HG03175 (cell line): ENCODE results near the gene PDCD1LG2.
A peak's percentile ranks its signal among the peaks of the same experiment; 100 is the strongest.
"Not testable (repeated sequence)": the region's sequence is repeated elsewhere in the genome, so short reads cannot be mapped to it uniquely, and the experiment has no call there.

Experiments used
- ATAC-seq: cut with Tn5 transposase; IDR thresholded peaks from one replicate; pipeline ENCODE4 v1.9.1; 2021; ENCODE audit warnings: mild to moderate bottlenecking, moderate library complexity; ENCODE audit not compliant: unreplicated experiment

Gene PDCD1LG2

GRCh38 chr9:5563417-5563815 lies 53.1 kb downstream of the PDCD1LG2 start:
- ATAC-seq = no peak

DNA sequence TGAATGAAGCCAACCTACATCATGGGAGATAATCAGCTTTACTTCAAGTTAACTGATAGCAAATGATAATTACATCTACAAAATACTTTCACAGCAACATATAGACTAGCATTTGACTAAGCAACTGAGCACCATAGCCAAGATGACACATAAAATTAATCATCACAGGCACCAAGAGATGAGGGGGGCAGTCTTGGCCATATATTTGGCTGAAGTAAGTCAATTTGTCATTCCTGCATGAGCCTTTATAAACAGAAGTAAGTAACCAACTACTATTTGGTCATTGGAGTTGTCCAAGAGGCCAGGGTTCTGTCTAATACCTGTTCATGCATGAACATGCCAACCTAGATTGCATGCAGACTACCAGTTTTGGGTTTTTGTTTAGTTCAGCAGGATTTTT lies 53.6 kb downstream of the PDCD1LG2 start:
- ATAC-seq = no peak

DNA sequence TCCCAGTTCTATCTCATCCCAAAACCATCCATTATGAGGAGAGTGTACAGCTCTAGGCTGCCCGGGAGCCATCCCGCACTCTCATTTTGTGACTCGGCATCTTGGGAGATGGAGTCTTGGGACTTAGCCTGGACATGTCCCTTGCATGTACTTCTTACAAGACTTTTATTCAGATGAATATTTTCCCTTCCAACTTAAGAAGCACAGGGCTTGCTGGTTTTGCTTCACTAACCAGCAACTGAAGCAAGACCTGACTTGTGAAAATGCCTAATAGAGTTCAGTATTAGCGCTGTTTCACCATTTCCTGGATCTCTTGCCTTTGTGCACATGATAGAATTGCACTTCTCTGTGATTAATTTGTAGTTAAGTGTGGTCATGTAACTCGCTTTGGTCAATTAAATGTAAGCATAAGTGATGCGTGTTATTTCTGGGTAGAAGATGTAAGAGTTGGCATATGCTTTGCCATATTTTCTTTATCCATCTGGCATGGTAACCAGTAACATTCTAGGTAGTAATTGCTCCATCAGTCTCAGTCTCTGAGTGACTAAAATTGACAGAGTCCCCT lies 55.8 kb downstream of the PDCD1LG2 start:
- peak; percentile 76 for ATAC-seq

DNA sequence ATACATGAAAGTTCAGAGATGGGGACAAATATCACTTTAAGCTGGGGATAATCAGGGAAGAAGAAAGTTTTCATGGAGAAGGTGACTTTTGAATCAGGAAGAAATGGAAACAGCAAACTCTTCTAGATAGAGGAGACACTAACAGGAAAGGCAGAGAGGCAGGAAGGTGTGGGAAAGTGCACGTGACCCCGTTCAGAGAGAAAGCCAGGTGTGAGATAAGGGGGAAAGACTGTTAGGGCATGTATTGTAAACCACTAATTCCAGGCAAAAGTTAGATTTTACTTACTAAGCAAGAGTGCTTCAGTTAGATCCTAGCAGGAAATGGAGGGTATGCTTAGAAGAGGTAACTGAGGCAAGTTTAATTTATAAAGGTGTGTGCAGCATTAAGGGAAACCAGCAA lies 58.5 kb downstream of the PDCD1LG2 start:
- ATAC-seq = no peak

DNA sequence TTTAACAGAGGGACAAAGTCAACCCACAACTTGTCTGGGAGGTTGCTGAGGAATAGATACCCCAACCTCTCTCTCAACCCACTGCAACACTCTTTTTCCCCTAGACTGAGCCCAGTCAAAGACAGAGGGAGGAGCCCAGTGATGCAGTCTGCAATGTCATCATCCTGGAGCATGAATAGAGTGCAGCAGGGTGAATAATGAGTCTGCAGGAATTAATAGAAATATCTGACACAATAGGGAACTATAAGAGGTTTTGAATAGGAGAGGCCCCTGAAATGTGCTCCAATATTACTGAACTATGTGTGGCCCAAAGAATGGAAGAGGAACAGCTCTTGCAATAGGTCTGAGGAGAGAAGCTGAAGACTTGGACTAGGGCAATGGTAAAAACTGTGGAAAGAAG lies 59.1 kb downstream of the PDCD1LG2 start:
- no peak for ATAC-seq

DNA sequence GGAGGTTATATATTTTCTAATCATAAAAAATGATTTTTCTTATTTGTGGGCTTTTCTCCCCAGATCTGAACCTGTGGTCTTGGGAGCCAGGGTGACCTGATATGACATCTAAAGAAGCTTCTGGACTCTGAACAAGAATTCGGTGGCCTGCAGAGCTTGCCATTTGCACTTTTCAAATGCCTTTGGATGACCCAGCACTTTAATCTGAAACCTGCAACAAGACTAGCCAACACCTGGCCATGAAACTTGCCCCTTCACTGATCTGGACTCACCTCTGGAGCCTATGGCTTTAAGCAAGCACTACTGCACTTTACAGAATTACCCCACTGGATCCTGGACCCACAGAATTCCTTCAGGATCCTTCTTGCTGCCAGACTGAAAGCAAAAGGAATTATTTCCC lies 59.6 kb downstream of the PDCD1LG2 start:
- ATAC-seq = no peak

DNA sequence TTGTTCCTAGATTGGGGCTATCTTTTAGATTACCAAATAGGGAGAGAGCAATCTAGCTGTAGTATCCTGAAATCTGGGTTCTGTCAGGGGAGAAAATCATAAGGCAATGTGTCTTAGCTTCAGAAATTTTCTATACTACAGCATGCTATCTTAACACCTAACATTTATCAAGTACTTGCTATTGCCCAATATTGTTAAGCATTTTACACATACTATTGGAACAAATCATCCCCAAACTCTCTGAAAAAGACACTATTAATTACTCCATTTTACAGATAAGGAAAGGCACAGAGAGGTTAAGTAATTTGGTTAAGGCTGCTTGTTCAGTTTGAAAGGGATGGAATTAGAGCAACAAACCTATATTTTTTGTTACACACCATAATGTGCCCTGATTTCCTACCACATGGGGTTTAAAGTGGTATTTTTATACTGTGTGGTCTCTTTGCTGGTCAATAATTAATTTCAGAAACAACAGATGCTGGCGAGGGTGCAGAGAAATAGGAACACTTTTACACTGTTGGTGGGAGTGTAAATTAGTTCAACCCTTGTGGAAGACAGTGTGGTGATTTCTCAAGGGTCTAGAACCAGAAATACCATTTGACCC lies 61.4 kb downstream of the PDCD1LG2 start:
- peak; percentile 68 for ATAC-seq

- ATAC-seq = no peak
Observed at GRCh38 chr9:5574097-5574496, 63.8 kb downstream of the PDCD1LG2 start.

DNA sequence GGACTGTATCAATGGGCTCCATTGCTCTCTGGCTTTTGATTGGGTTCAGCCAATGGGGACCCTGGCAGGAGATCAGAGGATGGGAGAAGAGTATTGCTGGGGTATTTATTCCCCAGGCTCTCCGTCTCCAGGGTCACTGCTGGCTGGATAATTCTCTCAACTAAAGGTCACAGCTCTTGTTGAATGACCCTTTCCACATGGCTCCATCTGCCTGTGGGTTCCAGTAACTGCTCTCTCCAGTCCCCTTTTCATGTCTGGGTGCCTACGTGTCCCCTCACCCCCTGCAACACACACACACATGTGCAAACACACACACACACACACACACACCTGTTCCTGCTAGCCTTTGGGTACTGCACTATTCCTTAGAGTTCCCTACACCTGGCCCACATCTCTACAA lies 64.7 kb downstream of the PDCD1LG2 start:
- no peak for ATAC-seq

- no peak for ATAC-seq
Observed at GRCh38 chr9:5577225-5577624, 66.9 kb downstream of the PDCD1LG2 start.

DNA sequence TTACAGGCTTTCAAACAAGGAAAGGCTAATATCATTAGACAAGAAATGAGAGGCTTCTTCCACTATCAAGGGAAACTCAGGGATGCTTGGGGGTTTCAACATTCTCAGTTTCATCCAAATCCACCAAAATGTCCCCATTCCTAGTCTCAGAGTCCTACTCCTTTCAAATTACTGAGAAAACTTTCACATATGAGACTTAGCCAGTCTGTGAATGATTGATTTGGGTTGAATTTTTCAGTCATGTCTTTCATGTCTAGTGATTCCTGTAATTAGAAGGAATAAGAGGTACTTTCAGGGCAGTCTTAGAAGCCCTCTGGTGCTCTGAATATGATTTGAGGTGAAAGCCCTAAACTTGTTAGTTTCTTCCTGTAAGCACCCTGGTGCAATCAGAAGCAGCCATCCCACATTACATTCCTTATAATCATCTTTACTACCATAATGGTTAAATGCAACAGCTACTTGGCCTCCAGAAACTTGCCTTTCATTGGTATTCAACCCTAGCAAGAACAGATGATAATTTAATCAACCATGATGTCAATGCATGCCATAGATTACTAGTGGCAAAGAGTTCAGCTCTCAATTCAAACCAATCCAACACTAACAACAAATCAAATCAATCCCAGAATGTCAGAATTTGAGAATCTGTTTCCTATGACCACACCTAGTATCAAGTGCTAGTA lies 67.8 kb downstream of the PDCD1LG2 start:
- ATAC-seq = no peak

DNA sequence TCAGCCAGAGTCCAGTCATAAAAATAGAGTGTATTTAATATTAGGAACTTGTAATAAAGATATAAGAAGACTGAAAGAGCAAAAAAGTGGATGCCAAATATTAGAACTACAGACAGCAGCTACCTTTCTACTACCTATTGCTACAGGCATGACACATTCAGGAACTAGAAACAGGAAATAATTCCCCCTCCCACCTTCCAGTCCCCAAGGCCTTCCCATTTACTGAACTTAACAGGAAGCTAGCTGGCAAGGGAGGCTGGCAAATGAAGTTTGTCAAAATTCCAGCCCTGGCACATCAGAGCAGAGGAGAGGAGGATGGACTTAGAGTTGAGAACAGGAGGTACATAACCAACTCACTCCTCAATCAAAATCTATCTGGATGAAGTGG lies 68.4 kb downstream of the PDCD1LG2 start:
- ATAC-seq = no peak

GRCh38 chr9:5579881-5580280 lies 69.5 kb downstream of the PDCD1LG2 start:
- ATAC-seq = no peak

DNA sequence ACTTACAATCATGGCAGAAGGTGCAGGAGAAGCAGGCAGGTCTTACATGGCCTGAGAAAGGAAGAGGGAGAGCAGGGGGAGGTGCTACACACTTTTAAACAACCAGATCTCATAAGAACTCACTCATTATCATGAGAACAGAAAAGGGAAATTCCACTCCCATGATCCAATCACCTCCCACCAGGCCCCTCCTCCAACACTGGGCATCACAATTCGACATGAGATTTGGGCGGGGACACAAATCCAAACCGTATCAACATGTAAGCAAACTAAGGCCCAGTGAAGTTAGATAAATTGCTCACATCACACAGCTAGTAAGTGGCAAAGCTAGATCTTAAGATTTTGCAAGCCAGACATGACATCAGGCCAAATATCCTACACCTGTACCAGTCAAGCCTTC lies 70.3 kb downstream of the PDCD1LG2 start:
- ATAC-seq = no peak

- not testable (repeated sequence) for ATAC-seq
Observed at GRCh38 chr9:5581706-5582105, 71.4 kb downstream of the PDCD1LG2 start.

DNA sequence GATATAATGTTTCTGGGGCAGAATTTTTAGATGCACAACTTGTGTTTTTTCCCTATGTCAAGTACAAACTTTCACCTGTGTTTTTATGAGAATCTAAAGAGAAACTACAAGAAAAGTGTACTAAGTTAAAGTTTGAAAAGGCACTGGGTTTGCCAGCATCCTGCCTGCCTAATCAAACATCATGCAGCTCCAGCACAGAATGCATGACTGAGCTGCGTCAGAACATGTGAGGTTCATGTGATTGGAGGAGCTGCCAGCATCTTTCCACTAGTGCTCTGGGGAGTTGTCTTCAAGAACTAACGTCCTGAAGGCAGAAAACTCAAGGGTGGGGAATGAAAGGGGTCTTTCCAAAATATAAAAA lies 72.5 kb downstream of the PDCD1LG2 start:
- ATAC-seq = peak; percentile 71

DNA sequence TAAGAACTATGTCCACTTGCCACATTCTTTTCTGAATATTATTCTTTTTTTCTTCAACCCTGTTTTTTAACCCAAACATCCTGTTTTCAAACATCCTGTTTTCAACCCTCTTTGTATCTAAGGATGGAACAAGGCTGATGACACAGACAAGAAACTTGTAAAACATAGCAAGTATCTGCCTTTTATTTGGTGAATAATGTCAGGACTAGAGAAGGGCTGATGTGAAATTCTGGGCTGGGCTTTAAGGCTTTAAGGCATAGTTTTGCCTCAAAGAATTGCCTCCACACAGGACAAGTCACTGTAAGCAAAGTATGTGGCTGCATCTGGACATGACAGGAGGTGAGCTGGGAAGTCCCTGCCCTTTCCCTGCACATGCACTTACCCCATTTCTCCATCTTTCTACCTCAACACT lies 76.1 kb downstream of the PDCD1LG2 start:
- ATAC-seq = no peak

GRCh38 chr9:5587024-5587423 lies 76.7 kb downstream of the PDCD1LG2 start:
- no peak for ATAC-seq

DNA sequence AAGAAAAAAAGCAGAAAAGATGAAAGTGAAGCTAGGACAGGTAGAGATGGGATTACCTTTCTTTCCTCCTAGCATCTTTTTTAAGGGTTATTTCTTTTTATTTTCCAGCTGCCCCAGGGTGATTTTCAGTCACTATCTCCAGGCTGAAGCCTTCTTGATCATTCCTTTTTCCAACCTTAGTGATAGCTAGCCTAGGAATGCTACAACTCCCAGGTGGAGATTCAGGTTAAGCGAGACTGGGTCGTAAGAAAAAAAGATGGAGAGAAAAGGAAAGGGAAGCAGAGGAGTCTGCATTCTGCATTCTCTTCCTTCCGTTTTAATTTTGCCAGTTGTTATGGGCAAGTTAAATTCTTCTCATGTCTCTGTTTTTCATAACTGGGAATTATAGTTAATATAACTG lies 81.9 kb downstream of the PDCD1LG2 start:
- no peak for ATAC-seq

DNA sequence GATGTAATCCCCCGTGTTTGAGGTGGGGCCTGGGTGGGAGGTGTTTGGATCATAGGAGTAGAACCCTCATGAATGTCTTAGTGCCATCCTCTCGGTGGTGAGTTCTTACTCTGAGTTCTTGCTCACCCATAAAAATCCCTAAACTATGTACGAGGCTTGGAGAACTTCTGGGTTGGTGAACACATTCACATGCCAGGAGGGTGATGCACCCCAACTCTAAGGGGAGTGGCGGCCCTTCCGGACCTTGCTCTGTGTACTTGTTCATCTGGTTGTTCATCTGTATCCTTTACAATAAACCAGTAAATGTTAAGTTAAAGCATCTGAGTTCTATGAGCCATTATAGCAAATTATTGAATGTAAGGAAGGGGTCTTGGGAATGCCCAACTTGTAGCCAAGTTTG lies 82.6 kb downstream of the PDCD1LG2 start:
- no peak for ATAC-seq

GRCh38 chr9:5593904-5594303 lies 83.6 kb downstream of the PDCD1LG2 start:
- ATAC-seq = peak; percentile 71

- ATAC-seq = no peak
Observed at GRCh38 chr9:5596173-5596572, 85.8 kb downstream of the PDCD1LG2 start.
